IPS DF 19.7 (cell line): Measurements from ENCODE around the gene CAMK2D.
"Not testable (repeated sequence)": the region's sequence is repeated elsewhere in the genome, so short reads cannot be mapped to it uniquely, and the experiment has no call there.

Experiments used
- DNase-seq: peaks from one replicate; pipeline ENCODE4 v3.0.0-alpha.2; 2013; ENCODE audit warnings: low read depth, low spot score

CAMK2D gene

DNA sequence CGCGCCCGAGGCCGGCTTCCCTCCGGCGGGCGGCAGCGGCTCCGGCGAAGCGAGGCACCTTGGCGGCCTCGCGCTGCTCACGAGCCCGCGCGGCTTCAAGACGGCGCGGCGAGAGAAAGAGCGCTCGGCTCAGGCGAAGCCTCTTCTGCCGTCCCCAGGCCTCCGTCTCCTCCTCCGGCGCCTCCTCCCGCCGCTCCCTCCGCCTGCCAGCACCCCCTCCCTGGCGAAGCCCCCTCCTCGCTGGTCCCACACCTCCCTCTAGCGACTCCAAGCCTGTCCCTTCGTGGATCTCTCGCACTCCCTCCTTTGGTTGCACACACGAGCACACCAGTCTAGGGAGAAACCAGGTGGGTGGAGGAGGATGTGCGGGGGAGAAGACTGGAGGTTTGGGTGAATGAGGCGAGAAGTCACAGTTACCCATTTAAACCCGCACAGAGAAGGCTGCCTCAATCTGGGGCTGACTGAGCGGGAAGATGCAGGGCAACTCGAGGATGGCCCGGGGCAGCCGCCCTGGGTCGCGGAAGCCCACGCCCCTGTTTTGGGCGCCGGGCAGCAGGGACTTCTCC is at the start of gene CAMK2D:
TSS of gene CAMK2D (minus strand) at position 119 of the 566 bp plus-strand sequence. CDS start 670 bp downstream, outside the sequence.
- DNase-seq, result no peak

DNA sequence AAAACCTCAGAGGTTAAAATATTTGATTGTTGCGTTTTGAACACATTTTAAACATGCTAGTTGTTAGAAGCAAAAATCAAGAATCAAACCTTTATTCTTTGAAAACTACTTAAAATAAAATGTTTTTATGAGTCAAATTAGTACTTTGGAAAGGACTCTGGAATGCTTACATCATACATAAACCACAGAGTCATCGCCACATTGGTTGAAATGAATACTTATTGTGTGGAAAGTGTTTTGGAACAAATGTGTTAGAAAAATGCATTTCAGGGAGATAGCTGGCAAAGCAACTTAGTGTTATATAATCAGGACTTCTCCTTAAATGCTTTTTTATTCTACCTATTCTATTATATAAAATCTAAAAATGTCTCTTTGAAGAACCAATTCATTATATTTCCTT is 49.4 kb upstream of the CAMK2D start:
- no peak for DNase-seq

DNA sequence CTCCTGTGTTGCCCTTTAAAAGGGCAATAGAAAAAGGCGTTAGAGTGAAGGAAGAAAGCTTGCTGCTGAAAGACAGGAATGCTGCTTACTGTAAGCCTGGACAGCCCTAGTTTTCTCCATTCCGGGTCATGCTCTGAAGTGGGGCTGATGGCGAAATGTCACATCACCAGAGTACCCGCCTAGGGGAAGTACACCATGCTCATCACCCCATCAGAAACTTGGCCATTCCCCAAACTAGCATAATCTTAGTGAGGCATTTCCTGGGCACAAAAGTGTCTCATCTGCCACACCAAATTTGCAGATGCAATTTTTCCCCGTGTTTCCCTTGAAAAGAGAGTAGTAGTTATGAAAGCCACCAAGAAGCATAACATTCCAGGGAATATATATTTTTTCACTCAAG is 47.8 kb upstream of the CAMK2D start:
- DNase-seq, result no peak

DNA sequence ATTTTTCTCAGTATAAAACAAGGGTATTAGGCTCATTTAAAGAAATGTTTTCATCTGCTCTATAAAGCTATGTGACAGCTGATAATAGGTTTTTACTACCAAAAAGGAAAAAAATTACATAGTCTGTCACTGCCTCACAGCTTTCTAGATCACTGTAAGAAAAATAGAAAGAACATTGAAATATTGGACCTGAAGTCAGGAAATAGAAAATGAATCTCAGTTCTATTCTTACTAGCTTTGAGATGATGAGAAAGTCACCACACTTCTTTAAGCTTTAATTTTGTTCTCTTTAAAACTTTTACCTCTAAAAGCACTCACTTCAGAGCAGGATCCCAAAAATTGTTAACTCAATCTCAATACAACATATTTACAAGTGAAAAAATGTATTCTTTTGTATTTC is 45.3 kb upstream of the CAMK2D start:
- no peak for DNase-seq

DNA sequence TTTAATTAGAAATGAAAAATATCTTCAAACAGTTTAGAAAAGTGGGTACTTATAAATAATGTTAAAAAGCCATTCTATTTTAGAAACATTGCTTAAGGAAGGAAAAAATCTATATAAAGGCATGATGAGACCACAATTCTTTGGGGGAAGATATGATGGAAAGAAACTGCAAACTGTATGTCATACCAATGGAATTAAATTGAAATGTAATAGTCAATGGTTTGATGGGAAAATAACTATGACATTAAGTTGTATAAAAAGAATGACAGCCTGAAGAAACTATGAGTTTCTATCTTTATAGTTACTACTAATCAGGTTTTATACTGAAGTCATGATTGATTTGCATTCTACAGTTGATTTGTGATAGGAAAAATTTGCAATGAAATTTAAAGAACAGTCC is 40.3 kb upstream of the CAMK2D start:
- DNase-seq, result no peak

DNA sequence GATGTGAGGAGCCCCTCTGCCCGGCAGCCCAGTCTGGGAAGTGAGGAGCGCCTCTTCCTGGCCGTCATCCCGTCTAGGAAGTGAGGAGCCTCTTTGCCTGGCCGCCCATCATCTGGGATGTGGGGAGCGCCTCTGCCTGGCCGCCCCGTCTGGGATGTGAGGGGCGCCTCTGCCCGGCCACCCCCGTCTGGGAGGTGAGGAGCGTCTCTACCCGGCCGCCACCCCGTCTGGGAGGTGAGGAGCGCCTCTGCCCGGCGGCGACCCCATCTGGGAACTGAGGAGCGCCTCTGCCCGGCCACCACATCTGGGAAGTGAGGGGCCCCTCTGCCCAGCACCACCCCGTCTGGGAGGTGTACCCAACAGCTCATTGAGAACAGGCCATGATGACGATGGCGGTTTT is 34.8 kb upstream of the CAMK2D start:
- DNase-seq, result not testable (repeated sequence)

DNA sequence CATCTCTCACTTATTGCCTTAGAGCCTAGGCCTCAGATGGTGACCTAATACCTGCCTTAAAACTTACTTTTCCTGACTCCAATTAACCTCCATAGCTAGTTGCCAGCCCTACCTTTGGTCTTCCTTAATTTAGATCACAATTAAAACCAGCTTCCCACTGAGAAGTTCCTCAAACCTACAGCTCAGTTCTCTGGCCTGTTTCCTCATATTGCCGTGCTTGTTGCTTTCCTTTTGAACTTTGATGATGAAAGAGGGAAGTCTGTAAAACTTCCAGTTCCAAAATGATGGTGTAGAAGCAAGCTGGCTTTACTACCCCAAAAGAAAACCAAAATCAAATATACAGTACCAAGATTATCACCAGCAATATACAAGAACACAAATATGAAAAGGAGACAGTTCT is 28.9 kb upstream of the CAMK2D start:
- no peak for DNase-seq

DNA sequence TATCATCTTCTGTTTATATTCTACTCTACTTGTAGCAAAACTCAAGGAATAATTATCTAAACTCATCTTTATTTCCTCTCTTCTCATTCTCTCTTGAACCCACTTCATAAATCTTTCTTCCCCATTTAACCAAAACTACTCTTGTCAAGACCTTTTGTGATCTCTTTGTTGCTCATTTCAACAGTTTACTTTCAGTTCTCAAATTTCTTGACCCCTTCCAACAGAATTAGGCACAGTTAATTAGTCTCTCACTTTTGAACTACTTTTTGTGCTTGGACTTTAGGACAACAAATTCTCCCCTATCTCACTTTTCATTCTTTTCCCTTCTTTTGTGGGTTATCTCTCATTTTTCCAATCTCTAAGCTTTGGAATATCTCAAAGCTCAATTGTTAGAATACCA is 27.4 kb upstream of the CAMK2D start:
- no peak for DNase-seq

DNA sequence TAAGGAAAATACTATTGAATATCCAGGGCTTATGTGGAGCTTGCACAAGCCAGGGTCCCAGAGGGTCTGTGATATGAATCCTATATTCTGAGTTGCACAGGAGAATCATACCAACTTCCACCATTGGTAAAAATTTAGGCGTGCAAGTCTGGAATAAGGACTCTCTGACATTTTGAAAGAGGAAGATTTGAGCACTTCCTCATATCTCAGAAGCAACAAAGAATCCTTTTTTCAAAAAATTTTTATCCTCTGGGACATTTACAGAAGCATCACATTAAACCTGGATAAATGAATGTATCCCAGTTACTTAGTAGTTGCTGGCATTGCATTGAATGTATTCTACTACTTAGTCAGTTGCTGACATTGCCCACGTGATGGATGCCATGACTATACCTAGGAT is 24.2 kb upstream of the CAMK2D start:
- DNase-seq, result no peak

DNA sequence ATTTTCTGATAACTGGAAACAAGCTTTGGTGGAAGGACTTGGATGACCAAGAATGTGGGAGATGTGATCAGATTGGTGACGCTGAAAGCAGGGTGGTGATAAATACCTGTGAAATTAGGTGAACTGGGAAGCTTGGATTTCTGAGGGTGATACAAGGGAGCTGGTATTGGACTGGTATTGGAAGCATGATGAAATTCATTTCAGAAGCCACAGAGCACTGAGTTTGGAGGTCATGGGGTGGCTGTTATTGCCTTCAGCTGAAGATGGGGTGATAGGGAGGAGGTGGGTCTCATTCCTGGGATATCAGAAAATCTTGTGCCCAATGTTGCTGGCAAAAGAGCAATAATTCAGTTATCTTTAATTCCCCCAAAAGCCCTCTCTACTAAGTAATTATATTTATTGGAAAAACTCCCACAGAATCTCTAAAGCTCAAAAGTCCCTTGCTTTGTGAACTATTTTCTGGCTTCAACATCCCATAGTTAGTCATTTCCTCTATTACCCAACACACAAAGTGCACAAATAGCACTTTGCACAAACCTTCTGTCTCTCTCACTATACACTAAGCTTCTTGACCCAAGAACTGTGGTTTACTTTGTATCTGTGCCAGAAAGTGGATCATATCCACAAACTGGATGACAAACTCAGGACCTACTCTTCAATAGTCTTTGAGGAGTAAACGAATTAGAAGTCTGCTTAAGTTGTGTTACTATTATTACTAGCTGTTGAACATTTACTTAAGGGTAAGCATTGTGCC is 23.1 kb upstream of the CAMK2D start:
- DNase-seq, result no peak

DNA sequence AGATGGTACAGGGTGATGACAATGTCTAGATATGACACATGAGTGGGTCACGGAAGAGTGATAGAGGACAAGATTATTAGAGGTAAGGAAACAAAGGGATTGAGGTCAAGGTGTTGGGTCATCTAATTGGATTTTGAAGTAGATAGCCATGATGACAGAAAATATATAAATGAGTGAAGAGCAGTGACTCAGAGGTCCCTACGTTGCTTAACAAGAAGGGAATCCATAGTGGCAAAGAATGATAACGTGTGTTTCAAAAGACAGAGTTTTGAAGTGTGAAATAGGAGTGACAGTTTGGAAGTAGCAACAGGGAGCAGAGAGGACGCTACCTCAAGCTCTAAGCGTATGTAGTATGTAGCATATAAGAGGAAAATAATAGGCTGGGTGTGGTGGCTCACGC is 22.2 kb upstream of the CAMK2D start:
- no peak for DNase-seq

DNA sequence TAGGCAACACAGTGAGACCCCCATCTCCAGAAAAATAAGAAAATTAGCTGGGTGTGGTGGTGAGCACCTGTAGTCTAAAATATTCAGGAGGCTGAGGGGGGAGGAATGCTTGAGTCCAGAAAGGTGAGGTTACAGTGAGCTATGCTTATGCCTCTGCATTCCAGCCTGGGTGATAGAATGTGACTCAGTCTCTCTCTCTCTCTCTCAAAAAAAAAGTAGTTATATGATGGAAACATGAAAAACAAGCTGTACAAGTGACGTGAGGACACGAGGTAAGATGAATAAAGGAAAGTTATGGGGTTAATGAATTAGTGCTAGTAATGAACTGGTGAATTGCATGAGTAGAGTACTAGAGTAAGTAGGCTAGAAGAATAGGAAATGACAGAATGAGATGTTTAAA is 21.8 kb upstream of the CAMK2D start:
- no peak for DNase-seq

DNA sequence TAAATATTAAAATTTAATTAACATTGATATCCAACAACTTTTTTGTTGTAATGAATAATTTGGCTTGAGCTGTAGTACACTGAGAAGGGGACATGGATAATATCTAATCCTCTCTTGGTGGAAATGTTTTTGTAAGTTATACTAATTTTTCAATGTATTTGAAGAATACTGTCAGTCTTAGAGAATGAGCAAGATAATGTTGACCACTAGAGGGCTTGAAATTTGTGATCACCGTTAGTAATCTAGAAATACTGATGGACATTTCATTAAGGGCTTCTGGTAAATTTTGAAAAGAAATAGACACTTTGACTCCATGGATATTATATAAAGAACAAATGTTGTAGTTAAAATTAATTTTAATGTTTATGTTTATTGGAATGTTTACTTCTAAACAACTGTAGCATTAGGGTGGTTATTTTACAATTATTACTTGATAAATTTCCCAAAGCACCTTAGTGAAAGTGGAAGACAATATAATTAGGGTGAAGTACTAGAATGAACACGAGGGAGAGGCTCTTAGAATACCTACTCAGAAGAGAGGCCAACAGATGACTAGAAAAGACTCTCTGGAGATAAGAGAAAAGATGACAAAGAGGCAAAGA is 20.0 kb upstream of the CAMK2D start:
- DNase-seq, result no peak

DNA sequence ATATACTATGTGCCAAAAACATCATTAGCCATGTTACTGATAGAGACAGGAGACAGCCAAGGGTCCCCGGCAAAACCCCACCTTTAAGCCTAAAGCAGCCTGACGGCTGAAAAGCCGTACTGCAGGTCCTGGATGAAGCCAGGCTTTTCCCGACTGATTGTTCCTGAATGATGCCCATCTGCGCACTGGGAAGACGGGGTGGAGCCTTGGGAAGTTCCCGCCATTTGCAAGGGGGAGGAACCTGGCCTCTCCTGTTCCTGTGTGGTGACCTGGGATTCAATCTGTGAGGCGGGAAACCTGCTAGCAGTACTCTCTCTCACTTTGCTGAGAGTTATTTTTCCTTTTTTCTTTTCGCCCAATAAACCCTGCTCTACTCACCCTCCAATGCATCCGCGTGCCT is 15.1 kb upstream of the CAMK2D start:
- no peak for DNase-seq

DNA sequence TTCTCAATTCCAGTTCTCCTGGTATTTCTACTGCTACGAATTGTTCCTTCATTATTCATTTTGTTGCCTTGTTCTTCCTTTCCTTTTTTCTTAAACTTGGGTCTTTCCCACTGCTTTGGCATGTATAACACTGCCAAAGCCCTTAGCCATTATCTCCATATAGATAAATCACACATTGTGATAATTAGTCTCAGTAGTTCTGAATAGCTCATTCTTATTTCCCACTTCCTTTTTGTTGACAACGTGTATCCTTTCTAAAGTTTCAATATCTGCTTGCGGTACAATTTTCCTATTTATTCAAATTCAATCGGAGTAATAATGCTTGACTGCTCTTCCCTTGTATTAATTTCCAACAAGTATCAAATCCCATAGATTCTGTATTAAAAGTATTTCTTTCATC is 14.5 kb upstream of the CAMK2D start:
- no peak for DNase-seq

DNA sequence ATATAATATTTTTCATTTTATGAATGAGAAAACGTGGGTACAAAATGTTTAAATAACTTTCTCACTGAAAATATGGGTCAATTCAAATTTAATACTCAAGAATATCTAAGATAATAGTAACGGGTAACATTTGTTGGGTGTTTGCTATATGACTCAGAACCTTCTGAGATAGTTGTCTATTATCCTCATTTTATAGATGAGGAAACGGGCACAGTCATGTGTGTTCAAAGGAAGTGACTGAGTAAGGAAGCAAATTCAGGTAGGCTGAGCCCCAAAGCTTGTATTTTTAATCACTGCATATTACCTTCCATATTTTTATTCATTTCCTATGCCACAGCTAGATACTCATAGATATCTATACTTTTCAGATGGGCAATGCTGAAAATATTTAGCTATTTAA is 12.2 kb upstream of the CAMK2D start:
- no peak for DNase-seq

DNA sequence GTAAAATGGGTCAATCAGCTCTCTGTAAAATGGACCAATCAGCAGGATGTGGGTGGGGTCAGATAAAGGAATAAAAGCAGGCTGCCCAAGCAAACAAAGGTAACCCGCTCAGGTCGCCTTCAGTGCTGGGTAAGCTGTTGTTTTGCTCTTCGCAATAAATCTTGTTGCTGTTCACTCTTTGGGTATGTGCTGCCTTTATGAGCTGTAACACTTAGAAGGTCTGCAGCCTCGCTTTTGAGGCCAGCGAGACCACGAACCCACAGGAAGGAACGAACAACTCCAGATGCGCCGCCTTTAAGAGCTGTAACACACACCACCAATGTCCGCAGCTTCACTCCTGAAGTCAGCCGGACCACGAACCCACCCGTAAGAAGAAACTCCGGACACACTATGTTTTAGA is 11.5 kb upstream of the CAMK2D start:
- no peak for DNase-seq

DNA sequence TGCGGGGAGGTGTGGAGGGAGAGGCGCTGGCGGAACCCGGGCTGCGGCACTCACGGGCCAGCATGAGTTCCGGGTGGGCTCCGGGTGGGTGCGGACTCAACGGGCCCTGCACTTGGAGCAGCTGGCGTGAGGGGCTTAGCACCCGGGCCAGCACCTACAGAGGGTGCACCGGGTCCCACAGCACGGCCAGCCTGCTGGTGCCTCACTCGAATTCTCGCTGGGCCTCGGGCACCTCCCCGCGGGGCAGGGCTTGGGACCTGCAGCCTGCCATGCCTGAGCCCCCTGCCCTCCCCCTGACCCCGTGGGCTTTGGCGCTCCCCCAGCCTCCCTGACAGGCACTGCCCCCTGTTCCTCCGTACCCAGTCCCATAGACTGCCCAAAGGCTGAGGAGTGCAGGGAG is 10.8 kb upstream of the CAMK2D start:
- no peak for DNase-seq

DNA sequence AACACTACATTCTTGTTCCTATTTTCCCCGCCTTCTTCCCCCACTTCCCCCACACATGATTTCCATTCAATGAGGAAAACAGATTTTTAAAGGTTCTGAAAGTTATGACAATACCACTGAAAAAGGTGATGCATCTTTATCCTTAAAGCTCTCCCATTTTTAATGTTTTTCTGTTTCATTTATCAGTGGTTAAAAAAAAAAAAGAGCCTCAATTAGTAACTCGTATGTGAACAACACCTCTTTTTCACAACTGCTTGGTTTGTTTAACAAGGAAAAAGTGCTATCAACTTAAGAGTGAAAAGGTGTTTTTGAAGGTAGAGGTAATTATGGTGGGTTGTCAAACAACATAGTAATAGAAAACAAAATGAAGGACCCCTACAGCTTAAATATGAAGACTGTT is 8.2 kb upstream of the CAMK2D start:
- no peak for DNase-seq

DNA sequence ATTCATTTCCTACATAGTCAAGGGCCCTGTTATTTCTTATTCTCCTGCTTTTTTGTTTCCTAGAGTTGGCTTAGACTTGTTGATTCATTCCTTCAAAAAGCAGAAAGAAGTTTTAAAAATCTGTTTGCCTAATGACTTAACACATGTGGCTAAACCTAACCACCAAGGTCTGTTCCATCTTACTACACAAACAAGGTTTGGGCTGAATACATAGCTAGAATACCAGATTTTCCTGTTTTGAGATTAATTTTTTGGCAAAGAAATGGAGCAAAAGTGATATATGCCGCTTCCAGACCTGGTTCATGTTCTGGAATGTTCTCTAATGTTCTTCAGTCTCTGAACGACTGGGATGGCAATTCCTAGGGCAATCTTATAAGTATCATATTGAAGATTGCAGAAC is 7.4 kb upstream of the CAMK2D start:
- no peak for DNase-seq

DNA sequence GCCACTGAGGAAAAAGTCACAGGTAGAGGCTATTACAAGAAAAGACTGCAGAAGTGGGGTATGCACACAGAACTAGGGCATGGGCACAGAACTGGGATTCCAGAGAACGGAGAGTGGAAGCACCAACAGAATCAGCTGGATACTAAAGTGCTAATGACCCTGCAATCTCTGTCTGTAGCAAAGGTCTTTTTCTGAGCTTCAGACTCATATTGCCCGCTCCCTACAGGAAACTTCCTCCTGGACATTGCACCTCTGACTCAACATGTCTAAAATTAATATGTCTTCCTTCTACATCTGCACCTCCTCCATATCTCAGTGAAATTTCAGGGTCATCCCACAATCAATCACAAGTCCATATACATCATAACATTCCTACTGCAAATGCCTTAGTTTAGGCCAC is 5.3 kb upstream of the CAMK2D start:
- DNase-seq, result no peak

DNA sequence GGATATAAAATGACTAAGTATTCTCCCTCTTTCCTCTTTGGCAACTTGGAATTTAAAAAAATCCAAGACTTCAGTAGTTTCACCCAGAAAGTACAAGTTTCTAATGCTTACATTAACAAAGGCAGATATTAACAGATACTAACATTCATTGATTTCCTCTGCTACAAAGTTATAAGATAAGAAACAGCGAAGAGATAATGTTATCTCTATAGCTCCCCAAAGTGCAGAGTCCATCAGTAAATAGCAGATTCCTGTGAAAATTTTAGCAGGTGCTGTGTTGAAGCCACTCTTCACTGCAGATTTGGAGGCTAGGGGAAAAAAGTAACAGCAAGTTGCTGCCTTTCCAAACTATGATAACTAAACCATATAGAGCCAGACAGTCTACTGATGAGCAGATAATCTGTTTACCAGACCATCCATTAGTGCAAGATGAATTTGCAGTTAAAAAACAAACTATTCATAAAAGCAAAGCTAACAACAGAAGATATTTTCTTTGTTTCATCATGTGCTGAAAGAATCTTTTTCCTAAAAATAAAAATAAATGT is 3.3 kb upstream of the CAMK2D start:
- no peak for DNase-seq

DNA sequence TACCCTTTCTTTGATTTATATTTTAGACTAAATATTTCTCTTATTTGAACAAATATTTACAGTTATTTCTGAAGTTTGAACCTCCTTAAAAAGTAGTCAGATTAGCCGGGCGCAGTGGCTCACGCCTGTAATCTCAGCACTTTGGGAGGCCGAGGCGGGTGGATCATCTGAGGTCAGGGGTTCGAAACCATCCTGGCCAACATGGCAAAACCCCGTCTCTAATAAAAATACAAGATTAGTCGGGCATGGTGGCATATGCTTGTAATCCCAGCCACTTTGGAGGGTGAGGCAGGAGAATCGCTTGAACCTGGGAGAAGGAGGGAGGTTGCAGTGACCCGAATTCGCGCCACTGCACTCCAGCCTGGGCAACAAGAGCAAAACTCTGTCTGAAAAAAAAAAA is 2.4 kb upstream of the CAMK2D start:
- DNase-seq, result not testable (repeated sequence)
